NOMO-1 (cell line): ENCODE data around the gene OGDH.

ENCODE experiments used
- DNase-seq, 2 experiments: peaks; one replicate each; lab custom pipeline; 2025; ENCODE audit not compliant: unreplicated experiment in 2 of 2; lab: John Stamatoyannopoulos, UW

Gene OGDH

GRCh38 chr7:44756904-44757303, 150.5 kb downstream of the OGDH start:
- no peak for DNase-seq

DNA sequence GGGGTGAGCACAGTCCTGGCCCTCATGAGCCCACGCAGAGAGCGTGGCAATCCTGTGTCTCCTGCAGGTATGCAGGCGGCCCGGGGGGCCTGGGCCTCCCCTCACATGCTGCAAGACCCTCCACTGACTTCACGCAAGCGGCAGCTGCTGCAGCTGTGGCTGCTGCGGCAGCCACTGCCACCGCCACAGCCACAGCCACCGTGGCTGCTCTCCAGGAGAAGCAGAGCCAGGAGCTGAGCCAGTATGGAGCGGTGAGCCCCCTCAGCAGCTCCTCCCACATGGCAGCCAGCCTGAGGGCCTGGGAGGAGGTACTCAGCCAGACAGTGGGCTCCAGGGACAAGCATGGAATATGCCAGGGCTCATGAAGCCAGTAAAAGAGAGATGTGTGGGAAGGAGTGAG, 150.9 kb downstream of the OGDH start:
- no peak for DNase-seq

- no peak for DNase-seq
These were observed 151.3 kb downstream of the OGDH start for GRCh38 chr7:44757739-44758138.
